ENCODE measurements around the gene ECE1. TPM values are rescaled to one million over a fixed set of nuclear protein-coding genes. Genes with fewer than 3 reads are reported as not detected.

ECE1 gene
- total RNA-seq, 2 experiments from 2014 or later, result 80.9 to 82.3 TPM

DNA sequence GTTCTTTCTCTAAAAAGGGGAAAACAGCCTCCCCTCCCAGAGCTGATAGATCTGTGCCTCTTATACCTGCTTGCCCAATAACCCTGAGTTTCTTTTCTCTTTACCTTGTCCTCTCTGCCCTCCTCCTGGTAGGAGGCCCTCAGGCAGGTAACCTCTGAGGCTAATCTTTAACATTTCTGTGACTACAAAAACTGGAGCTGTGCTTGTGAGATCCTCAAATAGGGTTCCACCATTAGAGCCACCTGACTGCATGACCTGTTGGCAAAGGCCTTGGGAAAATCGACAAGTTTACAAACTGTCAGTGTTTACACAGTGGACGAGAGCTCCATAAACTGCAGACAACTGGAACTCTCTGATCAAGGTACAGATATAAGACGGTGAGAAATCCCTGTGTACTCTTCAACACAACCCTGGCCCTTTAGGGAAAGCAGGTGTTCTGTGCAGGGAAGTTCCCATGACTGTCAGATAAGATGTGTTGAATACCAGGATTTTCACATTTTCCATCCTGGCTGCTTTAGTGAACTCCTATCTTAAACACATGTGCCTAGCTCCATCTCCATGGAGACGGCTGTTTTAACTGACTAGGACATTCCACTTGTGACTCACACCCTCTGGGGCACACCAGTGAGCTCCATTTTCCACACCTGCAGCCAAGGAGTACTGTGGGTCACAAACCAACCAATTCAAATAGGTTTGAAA, 38.3 kb downstream of the ECE1 start:
- POLR2A ChIA-PET, result interaction anchor here (0.6 to 1.0 kb wide), 3 partner anchors 86 to 328 kb away, joined by 3 to 9 read pairs (median 3); no protein-coding TSS in a partner anchor
- CTCF ChIA-PET, result interaction anchor here (0.9 to 1.1 kb wide), 3 partner anchors 82 to 117 kb away, joined by 3 to 6 read pairs (median 4); no protein-coding TSS in a partner anchor

DNA sequence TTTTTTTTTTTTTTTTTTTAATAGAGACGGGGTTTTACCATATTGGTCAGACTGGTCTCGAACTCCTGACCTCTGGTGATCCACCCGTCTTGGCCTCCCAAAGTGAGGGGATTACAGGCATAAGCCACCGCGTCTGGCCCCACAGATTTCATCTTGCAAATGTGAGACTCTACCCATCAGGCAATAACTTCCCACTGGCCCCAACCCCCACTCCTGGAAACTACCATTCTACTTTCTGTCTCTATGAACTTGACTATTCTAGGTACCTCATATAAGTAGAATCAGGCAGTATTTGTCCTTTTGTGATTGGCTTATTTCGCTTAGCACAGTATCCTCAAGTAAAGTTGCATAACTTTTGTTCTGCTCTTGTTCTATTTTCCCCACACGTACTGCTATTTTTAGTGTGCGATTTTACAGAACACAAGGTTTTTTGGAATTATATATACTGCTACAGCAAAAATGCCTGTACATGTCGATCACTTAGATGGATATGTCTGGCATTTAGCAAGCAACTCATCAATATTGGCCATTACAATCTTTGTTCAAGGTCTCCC, 40.2 kb downstream of the ECE1 start:
- POLR2A ChIA-PET, result no interaction called here

DNA sequence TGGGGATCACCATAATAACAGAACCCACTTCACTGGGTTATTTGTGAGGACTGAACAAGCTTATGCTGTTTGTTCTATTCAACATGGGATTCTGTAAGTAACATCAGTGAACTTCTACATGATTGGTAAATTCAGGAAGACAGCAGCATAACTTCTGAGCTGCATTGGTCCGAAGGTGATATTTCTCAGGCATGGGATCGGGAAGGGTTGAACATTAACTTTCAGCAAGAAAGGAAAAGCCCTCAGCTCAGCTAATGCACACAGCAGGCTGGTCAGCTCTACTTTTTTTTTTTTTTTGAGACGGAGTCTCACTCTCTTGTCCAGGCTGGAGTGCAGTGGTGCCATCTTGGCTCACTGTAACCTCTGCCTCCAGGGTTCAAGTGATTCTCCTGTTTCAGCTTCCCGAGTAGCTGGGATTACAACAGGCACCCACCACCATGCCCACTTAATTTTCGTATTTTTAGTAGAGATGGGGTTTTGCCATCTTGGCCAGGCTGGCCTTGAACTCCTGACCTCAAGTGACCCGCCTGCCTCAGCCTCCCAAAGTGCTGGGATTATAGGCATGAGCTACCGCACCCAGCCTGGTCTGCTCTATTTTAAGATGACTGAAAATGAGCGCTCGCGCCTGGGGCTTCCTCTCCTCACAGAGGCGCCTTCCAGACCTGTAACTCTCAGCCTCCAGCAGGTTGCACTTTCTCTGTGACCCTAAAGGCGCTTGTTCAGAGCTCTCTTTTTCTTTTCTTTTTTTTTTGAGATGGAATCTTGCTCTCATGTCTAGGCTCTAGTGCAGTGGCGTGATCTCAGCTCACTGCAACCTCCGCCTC, 42.2 kb downstream of the ECE1 start:
- POLR2A ChIA-PET, result no interaction called here
- CTCF ChIA-PET, result interaction anchor here (1.0 to 1.3 kb wide), 3 partner anchors 15 to 421 kb away, joined by 4 to 6 read pairs (median 5); no protein-coding TSS in a partner anchor

More for the DNA sequence above, 40.2 kb downstream of the ECE1 start:
- CTCF ChIA-PET, result interaction anchor here (0.6 to 0.7 kb wide), 2 partner anchors 18 to 719 kb away, joined by 3 to 4 read pairs; no protein-coding TSS in a partner anchor

DNA sequence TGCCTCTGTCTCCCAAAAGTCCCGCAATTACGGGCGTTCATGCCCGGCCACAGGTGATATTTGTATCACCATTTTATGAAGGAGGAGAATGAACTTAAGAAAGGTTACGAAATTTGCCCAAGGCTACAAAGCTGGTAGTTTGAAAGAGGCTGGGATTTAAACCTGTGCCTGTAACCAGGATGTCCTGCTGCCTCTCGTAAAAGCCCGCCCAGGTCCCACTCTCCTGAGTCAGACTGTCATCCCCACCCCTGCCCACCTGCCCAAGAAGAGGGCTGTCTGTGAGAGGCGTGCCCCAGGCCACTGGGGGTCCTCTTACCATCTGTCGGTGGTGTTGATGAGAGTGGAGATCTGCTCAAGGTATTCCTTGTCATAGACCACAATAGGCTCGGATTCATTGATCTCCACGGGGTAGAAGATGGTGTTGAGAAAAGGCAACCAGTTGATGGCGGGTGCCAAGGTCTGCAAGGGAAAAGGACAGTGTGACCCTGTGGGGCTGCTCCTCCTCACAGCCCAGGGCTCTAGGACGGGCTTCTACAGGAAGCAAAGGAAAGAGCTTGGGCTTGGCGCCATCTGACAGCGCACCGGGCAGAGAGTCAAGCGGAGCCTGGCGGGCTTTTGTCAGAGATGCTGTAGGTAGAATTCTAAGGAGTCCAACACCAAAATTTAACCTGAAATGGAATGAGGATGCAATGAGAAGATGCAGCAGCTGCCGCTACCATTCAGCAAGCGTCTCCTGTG, 43.2 kb downstream of the ECE1 start:
- CTCF ChIA-PET, result interaction anchor here (0.6 to 1.3 kb wide), 4 partner anchors 14 to 439 kb away, joined by 3 to 6 read pairs (median 4); no protein-coding TSS in a partner anchor
- POLR2A ChIA-PET, result no interaction called here

DNA sequence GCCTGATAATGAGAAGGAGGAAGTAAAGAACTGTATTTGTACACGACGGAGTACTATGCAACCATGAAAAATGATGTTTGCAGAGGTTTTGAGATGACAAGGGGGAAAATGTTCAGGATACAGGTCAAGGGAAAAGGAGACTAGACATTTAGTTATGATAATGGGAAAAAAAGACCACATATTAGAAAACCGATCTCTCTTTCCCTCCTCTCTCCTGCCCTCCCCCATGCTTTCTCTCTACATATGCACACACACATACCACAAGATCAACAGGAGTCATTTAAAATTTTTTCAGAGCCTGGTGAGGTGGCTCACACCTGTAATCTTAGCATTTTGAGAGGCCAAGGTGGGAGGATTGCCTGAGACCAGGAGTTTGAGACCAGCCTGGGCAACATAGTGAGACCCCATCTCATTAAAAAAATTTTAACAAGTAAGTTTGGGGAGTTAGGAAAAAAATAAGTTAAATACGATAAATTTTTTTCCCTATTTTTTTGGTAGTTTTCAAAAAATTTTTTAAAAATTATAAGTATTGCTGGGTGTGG, 44.5 kb downstream of the ECE1 start:
- CTCF ChIA-PET, result interaction anchor here (0.6 to 1.2 kb wide), 2 partner anchors 25 to 61 kb away, joined by 3 to 5 read pairs; no protein-coding TSS in a partner anchor
- POLR2A ChIA-PET, result no interaction called here

DNA sequence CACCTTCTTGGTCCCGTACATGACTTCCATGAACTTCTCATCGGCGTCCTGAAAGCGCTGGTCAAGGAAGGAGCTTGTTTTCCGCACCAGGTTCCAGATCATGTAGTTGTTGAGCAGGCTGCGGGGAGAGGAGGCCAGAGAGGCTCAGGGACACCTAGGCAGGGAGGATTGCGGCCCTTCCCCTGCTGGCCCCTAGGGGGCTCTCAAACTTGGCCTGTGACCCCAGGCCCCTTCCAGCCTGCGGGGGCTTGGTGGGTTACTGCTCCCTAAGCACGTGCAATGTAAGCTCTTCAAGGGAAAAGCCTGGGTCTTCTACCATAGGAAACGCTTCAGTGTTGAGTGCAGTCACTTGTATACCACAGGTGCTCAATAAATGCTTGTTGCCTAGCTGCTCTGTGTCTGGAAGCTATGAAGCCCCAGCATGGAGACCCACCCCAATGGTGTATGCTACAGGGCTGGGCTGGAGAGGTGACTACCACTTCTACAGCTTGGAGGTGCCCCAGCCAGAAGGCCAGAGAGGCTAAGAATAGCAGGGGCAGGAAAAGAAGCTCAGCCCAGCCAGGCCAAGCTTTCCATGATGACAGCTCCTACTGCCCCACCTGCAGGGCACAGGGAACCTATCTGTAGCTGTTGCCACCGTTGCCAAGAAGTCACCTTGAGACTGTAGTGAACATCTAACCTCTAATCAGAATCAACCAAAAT, 45.1 kb downstream of the ECE1 start:
- CTCF ChIA-PET, result interaction anchor here (0.6 to 1.2 kb wide), 5 partner anchors 10 to 229 kb away, joined by 3 to 5 read pairs (median 3); no protein-coding TSS in a partner anchor
- POLR2A ChIA-PET, result no interaction called here

DNA sequence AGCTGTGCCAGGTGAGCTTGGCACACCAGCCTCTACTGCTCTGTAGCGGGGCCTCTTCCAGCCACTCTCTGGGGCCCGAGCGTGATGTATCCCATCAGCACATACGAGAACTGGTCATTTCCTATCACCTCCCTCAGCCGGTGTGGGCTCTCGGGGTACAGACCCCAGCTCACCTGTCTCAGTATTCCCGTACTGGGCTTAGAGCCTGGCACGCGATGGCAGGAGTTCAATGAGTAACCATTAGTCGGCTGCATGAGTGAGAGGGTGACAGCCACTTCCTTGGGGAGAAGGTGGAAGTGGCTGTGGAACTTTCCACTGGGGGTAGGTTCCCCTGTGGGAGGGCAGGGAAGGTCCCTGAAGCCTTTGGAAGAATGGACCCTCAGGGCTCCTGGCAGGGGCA, 46.1 kb downstream of the ECE1 start:
- ChIA-PET CTCF (interaction anchor here (1.2 to 1.3 kb wide), 2 partner anchors 24 to 26 kb away, joined by 3 to 4 read pairs; no protein-coding TSS in a partner anchor), POLR2A (no interaction called here)

DNA sequence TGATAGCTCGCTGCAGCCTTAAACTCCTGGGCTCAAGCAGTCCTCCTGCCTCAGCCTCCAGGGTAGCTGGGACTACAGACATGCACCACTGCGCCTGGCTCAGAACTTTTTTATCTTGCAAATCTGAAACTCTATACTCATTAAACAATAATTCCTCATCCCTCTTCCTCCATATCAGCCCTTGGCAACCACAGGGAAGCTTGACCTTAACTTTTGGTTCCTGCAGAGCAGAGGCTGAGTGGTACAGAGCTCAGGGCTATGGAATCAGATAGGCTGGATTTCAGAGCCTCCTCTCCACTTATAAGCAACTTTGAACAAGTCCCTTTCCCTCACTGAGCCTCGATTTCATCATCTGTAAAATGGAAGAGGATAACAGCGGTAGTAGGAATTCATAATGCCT, 47.4 kb downstream of the ECE1 start:
- CTCF ChIA-PET, result interaction anchor here (1.3 to 1.8 kb wide), 3 partner anchors 11 to 125 kb away, joined by 4 to 8 read pairs (median 4); no protein-coding TSS in a partner anchor
- POLR2A ChIA-PET, result no interaction called here

DNA sequence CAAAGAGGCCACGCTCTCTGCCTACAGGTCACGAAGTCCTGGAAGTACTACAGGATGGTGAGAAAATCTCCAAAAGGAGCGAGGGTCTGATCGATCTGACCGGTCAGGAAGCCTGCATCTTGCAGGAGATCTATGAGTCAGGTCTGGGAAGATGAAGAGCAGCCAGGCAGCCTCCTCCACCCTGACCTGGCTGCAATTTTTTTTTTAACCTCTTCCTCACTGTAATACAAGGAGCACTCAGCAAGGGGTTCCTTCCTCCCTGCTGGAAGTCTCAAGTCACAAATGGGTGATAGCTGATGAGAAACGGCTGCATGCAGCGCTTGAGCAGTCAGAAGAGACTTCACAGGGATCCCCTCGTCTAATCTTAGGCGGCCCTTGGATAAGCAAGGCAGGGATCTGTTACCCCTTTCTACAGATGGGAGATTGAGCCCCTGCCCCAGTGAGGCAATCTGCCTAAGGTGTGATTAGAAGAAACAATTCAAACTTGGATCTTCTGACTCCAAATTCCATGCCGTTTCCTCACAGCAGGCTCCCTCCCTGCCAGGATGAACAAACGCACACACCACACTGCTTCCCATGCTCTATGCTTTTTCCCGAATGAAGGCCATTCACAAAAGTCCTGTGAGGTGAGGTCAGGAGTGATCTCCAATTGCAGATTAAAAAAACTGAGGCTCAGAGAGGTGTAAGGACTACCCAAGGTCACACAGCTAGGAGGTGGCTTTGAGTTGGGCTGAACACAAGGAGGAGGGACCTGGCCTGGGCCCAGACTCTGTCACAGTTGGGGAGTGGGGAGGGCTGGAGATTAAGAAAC, 48.3 kb downstream of the ECE1 start:
- ChIA-PET CTCF (interaction anchor here (1.3 to 1.8 kb wide), 2 partner anchors 10 to 126 kb away, joined by 4 to 8 read pairs; no protein-coding TSS in a partner anchor), POLR2A (no interaction called here)

DNA sequence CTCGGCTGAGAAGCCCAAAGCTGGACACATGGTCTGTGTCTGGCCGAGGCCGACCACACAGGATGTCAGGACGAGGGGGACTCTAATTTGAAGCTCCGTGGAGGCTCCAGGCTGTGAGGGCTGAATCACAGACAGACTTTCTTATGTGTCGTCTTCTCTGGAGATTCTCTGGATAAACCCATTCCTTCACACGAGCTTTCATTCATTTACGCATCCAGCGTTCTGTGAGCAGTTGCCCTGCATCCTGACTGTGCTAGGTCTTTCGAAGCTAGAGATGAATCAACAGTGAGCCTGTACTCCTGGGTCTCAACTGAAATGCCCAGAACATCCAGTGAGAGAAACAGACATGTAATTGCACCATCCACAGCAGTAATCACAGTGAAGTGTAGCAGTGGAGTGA, 49.6 kb downstream of the ECE1 start:
- ChIA-PET POLR2A (no interaction called here), CTCF (interaction anchor here (1.0 to 1.5 kb wide), 2 partner anchors 9 to 15 kb away, joined by 3 to 4 read pairs; no protein-coding TSS in a partner anchor)

DNA sequence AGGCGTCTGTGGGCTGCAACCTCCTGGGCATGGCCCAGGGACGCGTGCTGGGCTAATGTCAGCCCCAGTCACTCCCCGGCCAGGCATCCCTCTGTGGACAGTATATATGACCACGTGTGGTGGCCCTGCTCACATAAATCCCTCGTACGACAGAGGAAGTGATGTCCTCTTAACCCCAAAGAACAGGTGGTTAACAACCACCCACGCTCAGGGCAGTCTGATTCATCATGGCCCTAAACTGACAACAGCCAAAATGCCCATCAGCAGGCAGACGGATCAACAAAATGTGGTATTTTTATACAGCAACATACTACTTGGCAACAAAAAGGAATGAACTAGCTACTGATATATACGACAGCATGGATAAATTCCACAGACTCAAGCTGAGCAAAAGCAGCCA, 51.0 kb downstream of the ECE1 start:
- CTCF ChIA-PET, result interaction anchor here (1.5 kb wide), 1 partner anchor 16 kb away, joined by 4 read pairs; no protein-coding TSS in a partner anchor
- POLR2A ChIA-PET, result no interaction called here

DNA sequence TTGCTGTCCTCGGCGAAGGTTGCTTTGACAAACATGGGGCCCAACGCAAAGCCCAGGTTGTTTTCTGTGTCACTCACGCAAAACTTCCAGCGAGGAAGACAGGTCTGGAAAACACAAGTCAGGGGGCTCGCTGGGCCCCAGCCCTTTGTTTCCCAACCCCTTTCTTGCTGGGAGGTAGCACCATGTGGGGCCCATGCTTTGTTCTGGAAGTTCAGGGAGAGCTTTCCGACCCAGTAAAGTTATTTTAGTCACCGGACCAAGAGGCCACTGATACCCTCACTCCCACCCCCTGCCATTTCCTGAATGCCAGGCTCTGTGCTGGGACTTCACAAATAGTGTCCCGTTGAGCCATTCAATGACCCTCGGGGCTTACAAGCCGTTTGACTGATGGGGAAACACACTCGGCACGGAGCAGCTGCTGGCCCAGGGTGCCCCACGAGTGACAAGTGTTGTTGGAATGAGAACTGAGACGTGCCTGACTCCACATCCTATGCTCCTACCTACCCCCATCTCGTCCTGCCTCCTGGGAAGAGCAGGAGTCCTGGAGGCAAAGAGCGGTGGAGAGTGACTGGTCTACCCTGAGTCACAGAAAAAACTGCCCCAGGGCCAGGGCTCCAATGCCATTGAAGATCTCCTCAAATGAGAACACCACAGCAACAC, 52.0 kb downstream of the ECE1 start:
- ChIA-PET CTCF (interaction anchor here (1.6 to 1.7 kb wide), 2 partner anchors 17 to 31 kb away, joined by 4 to 7 read pairs; no protein-coding TSS in a partner anchor), POLR2A (no interaction called here)

DNA sequence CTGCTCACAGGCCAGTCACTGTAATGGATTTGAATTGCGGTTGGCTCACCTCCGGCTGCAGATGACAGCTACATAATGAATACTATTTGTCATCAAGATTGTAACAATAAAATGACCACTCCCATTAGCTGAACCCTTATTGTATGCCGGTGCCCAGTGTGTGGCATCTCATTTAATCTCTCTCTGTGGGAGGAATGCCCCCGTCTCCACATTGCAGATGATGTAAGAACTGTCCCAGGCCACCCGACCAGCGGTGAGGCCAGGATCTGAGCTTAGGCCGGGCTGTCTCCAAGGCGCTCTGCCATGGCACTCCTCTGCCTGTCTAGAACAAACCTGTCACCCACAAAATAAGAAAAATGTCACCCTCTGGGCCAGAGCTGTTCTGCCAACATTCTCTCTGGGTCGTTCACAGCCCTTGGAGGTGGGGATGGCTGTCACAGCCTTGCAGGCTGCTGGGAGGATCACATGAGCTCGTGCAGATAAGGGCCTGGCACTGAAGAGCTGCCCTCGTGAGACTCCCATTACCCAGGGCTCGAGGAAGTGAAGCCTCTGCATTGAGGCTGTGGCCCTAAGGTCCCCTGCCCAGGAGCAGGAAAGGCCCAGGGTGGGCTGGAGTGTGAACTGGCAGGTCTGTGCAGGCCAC, 52.7 kb downstream of the ECE1 start:
- POLR2A ChIA-PET, result no interaction called here

DNA sequence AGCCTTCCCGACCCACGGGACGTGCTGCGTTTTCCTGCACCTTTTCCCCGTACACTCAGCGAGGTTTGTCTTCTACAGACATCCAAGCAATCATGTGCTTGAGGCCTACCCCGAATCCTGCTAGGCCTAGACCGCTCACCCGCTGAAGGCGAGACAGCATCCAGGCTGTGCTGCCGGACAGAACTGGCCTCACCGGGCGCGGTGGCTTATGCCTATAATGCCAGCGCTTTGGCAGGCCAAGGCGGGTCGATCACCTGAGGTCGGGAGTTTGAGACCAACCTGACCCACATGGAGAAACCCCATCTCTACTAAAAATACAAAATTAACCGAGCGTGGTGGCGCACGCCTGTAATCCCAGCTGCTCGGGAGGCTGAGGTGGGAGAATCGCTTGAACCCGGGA, 54.1 kb downstream of the ECE1 start:
- ChIA-PET POLR2A (no interaction called here), CTCF (interaction anchor here (1.1 kb wide), 1 partner anchor 132 kb away, joined by 4 read pairs; no protein-coding TSS in a partner anchor)

More for the DNA sequence above, 52.7 kb downstream of the ECE1 start:
- CTCF ChIA-PET, result interaction anchor here (1.6 to 1.7 kb wide), 2 partner anchors 18 to 32 kb away, joined by 4 to 7 read pairs; no protein-coding TSS in a partner anchor

DNA sequence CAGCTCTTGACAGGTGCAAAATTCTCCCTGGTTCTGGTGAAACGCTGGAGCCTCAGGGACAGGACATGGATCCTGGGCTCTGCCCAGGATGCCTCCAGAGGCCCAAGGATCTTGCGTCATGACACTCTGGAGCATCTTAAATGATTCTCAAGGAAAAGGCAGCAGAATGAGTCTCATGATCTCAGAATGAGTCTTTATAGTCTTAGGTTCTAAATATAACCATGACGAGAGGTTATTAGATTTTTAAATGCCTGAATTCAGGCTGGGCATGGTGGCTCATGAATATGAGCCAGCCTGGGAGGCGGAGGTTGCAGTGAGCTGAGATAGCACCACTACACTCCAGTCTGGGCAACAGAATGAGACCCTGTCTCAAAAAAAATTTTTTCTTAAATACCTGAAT, 55.5 kb downstream of the ECE1 start:
- ChIA-PET CTCF (interaction anchor here (4.6 kb wide), 1 partner anchor 12 kb away, joined by 20 read pairs; no protein-coding TSS in a partner anchor), POLR2A (interaction anchor here (0.6 kb wide), 1 partner anchor 353 kb away, joined by 8 read pairs; no protein-coding TSS in a partner anchor)

DNA sequence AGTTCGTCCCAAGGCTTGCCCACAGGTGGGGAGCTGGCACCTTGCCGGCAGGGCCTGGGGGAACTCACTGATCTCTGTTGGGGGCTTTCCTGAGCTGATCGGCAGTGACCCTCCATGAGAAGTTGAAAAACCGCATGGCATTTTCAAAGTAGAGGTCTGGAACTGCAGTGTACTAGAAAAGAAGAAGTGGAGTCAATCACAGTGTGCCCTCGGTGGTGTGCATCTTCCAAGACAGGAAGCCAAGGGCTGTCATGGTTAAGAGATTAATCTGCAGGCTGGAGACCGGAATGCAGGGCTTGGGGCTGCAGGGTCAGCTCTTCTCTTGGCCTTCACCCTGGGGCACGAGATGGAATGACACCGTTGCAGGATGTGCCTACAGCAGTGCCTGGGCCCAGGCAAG, 56.8 kb downstream of the ECE1 start:
- POLR2A ChIA-PET, result no interaction called here
- CTCF ChIA-PET, result interaction anchor here (1.1 to 4.6 kb wide), 5 partner anchors 10 to 136 kb away, joined by 3 to 43 read pairs (median 13); no protein-coding TSS in a partner anchor
